HG02938 (cell line): ENCODE data around the gene QRSL1.
"Not testable (repeated sequence)": the region's sequence is repeated elsewhere in the genome, so short reads cannot be mapped to it uniquely, and the experiment has no call there.

Source experiments
- ATAC-seq: cut with Tn5 transposase; IDR thresholded peaks from one replicate; pipeline ENCODE4 v1.9.1; 2021; ENCODE audit warnings: mild to moderate bottlenecking, moderate library complexity; ENCODE audit not compliant: unreplicated experiment

The QRSL1 gene

GRCh38 chr6:106629103-106629858 is at the start of gene QRSL1, which contains the start of gene RTN4IP1:
QRSL1 (plus strand) TSS chr6:106629578; CDS start chr6:106629682, 104 bp downstream.
RTN4IP1 (minus strand) TSS chr6:106629498; CDS start chr6:106629021, 477 bp downstream.
- ATAC-seq, result peak; percentile 73

- no peak for ATAC-seq
Observed at GRCh38 chr6:106581468-106581867, 47.9 kb upstream of the QRSL1 start.

- ATAC-seq, result no peak
Observed at GRCh38 chr6:106586815-106587415, 42.5 kb upstream of the QRSL1 start.

GRCh38 chr6:106588937-106589336 is 40.4 kb upstream of the QRSL1 start:
- not testable (repeated sequence) for ATAC-seq

- no peak for ATAC-seq
Observed at GRCh38 chr6:106591111-106591825, 38.1 kb upstream of the QRSL1 start.

- ATAC-seq, result no peak
Observed at GRCh38 chr6:106599440-106599839, 29.9 kb upstream of the QRSL1 start.

GRCh38 chr6:106600329-106600728 is 29.0 kb upstream of the QRSL1 start:
- no peak for ATAC-seq

- peak; percentile 75 for ATAC-seq
Observed at GRCh38 chr6:106608080-106608668, 21.2 kb upstream of the QRSL1 start.

GRCh38 chr6:106609699-106610098 is 19.7 kb upstream of the QRSL1 start:
- no peak for ATAC-seq

- no peak for ATAC-seq
Observed at GRCh38 chr6:106611030-106611429, 18.3 kb upstream of the QRSL1 start.

- ATAC-seq, result no peak
Observed at GRCh38 chr6:106612671-106613416, 16.5 kb upstream of the QRSL1 start.

- no peak for ATAC-seq
Observed at GRCh38 chr6:106613590-106613989, 15.8 kb upstream of the QRSL1 start.

- no peak for ATAC-seq
Observed at GRCh38 chr6:106614166-106614565, 15.2 kb upstream of the QRSL1 start.

GRCh38 chr6:106614592-106615257 is 14.7 kb upstream of the QRSL1 start:
- no peak for ATAC-seq

- no peak for ATAC-seq
Observed at GRCh38 chr6:106617302-106617701, 12.1 kb upstream of the QRSL1 start.

GRCh38 chr6:106617857-106618256 is 11.5 kb upstream of the QRSL1 start:
- ATAC-seq, result no peak

- ATAC-seq, result no peak
Observed at GRCh38 chr6:106618324-106618723, 11.1 kb upstream of the QRSL1 start.

GRCh38 chr6:106619223-106619622 is 10.2 kb upstream of the QRSL1 start:
- ATAC-seq, result no peak

- ATAC-seq, result no peak
Observed at GRCh38 chr6:106620931-106621672, 8.3 kb upstream of the QRSL1 start.
